GM23338 (cell line): ENCODE measurements around the gene CHCHD3. TPM values are rescaled to one million over a fixed set of nuclear protein-coding genes. Genes with fewer than 3 reads are reported as not detected.

Experiments
- ATAC-seq: fragments of 200-7000 bp; cut with Tn5 transposase; 3 replicates; pipeline ENCODE4 v1.9.1; 2020
- DNase-seq: peaks from one replicate; pipeline ENCODE4 v3.0.0-alpha.2; 2015; ENCODE audit warnings: low spot score
- H2AFZ ChIP-seq: fragments of 200-600 bp; sonication (generic); 2 replicates; pipeline ENCODE4 v1.8.0; 2016; ENCODE audit warnings: antibody characterized with exemption, mild to moderate bottlenecking, moderate library complexity
- H3F3A ChIP-seq: fragments of 200-600 bp; sonication (generic); replicated peaks from 2 replicates; pipeline ENCODE4 v1.8.0; 2017; ENCODE audit warnings: antibody characterized with exemption, mixed run types, low read depth
- H3K27ac ChIP-seq: fragments of 200-600 bp; sonication (generic); 2 replicates; pipeline ENCODE4 v1.6.1; 2016; ENCODE audit warnings: low read depth
- H3K27me3 ChIP-seq: fragments of 200-600 bp; sonication (generic); 2 replicates; pipeline ENCODE4 v1.8.0; 2016; ENCODE audit warnings: mild to moderate bottlenecking, mixed run types, moderate library complexity; ENCODE audit not compliant: insufficient read depth
- H3K36me3 ChIP-seq: fragments of 200-600 bp; sonication (generic); 2 replicates; pipeline ENCODE4 v1.8.0; 2016; ENCODE audit warnings: mild to moderate bottlenecking; ENCODE audit not compliant: insufficient read depth
- H3K4me1 ChIP-seq: fragments of 200-600 bp; sonication (generic); 2 replicates; pipeline ENCODE4 v1.8.0; 2016; ENCODE audit warnings: mild to moderate bottlenecking, moderate library complexity; ENCODE audit not compliant: insufficient read depth
- H3K4me2 ChIP-seq: fragments of 200-600 bp; sonication (generic); 2 replicates; pipeline ENCODE4 v1.7.1; 2017; ENCODE audit warnings: mixed run types
- H3K4me3 ChIP-seq: fragments of 200-600 bp; sonication (generic); 2 replicates; pipeline ENCODE4 v1.6.1; 2016; ENCODE audit warnings: mixed run types
- H3K79me2 ChIP-seq: fragments of 200-600 bp; sonication (generic); replicated peaks from 2 replicates; pipeline ENCODE4 v1.8.0; 2017; ENCODE audit warnings: mild to moderate bottlenecking; ENCODE audit not compliant: insufficient read depth
- H3K9me2 ChIP-seq: fragments of 200-600 bp; sonication (generic); 2 replicates; pipeline ENCODE4 v1.8.0; 2017; ENCODE audit not compliant: insufficient read depth
- H4K20me1 ChIP-seq: fragments of 200-600 bp; sonication (generic); replicated peaks from 2 replicates; pipeline ENCODE4 v1.8.0; 2017; ENCODE audit warnings: mild to moderate bottlenecking; ENCODE audit not compliant: insufficient read depth
- H3K27ac Mint-ChIP-seq: 2 replicates; pipeline ENCODE4 v1.8.0; 2020; ENCODE audit warnings: inconsistent platforms, mild to moderate bottlenecking, moderate library complexity, mixed read lengths
- H3K27me3 Mint-ChIP-seq: 3 replicates; pipeline ENCODE4 v1.8.0; 2022; ENCODE audit warnings: low read depth, mild to moderate bottlenecking, moderate library complexity, mixed read lengths, inconsistent platforms; ENCODE audit not compliant: insufficient read depth, poor library complexity
- H3K36me3 Mint-ChIP-seq: 3 replicates; pipeline ENCODE4 v1.8.0; 2021; ENCODE audit warnings: low read depth, mild to moderate bottlenecking, inconsistent platforms, moderate library complexity, mixed read lengths
- H3K4me1 Mint-ChIP-seq: 3 replicates; pipeline ENCODE4 v1.8.0; 2020; ENCODE audit warnings: mild to moderate bottlenecking, inconsistent platforms, mixed read lengths
- H3K4me3 Mint-ChIP-seq: 3 replicates; pipeline ENCODE4 v1.8.0; 2021; ENCODE audit warnings: moderate library complexity, mild to moderate bottlenecking, inconsistent platforms, mixed read lengths
- H3K9me3 Mint-ChIP-seq: 3 replicates; pipeline ENCODE4 v1.8.0; 2020; ENCODE audit warnings: moderate library complexity, mild to moderate bottlenecking, inconsistent platforms, mixed read lengths
- CREB1 ChIP-seq: fragments of 250-450 bp; sonication (Bioruptor Pico); IDR thresholded peaks from 2 replicates; pipeline ENCODE4 v1.5.0; 2020; ENCODE audit warnings: low read depth, mild to moderate bottlenecking, moderate library complexity
- CTCF ChIP-seq, 2 experiments: fragments of 200-600 bp in 1 of 2; sonication (generic) in 1 of 2; conservative IDR thresholded peaks; 2 replicates each; pipeline versions ENCODE4 v1.5.1 to v1.6.1; 2016 to 2017; ENCODE audit warnings: antibody characterized with exemption in 2 of 2, low read depth in 2 of 2, mild to moderate bottlenecking in 2 of 2, moderate library complexity in 1 of 2
- ETS1 ChIP-seq: IDR thresholded peaks from 2 replicates; pipeline ENCODE4 v1.6.1; 2016; ENCODE audit warnings: antibody characterized with exemption
- EZH2 ChIP-seq: fragments of 200-600 bp; sonication (generic); IDR thresholded peaks from one replicate; pipeline ENCODE4 v1.8.0; 2017; ENCODE audit warnings: antibody characterized with exemption, mild to moderate bottlenecking, low read depth; ENCODE audit not compliant: unreplicated experiment
- EZH2phosphoT487 ChIP-seq: fragments of 200-600 bp; sonication (generic); IDR thresholded peaks from one replicate; pipeline ENCODE4 v1.8.1; 2018; ENCODE audit warnings: antibody characterized with exemption; ENCODE audit not compliant: unreplicated experiment
- NANOG ChIP-seq: IDR thresholded peaks from 2 replicates; pipeline ENCODE4 v1.6.1; 2016; ENCODE audit warnings: antibody characterized with exemption, borderline replicate concordance
- POLR2AphosphoS5 ChIP-seq: IDR thresholded peaks from 2 replicates; pipeline ENCODE4 v1.6.1; 2016; ENCODE audit warnings: antibody characterized with exemption, low read depth
- REST ChIP-seq: IDR thresholded peaks from one replicate; pipeline ENCODE4 v1.6.1; 2018; ENCODE audit warnings: antibody characterized with exemption; ENCODE audit not compliant: unreplicated experiment
- STAT1 ChIP-seq: IDR thresholded peaks from one replicate; pipeline ENCODE4 v1.6.1; 2016; ENCODE audit warnings: antibody characterized with exemption; ENCODE audit not compliant: unreplicated experiment
- ZNF331 ChIP-seq: fragments of 250-450 bp; sonication (Bioruptor Pico); IDR thresholded peaks from 2 replicates; pipeline ENCODE4 v1.5.0; 2020; ENCODE audit warnings: low read depth, mild to moderate bottlenecking, moderate library complexity
- polyA plus RNA-seq: library from polyadenylated mRNA; unstranded; fragments of >200 nt; fragmentation: Nextera tagmentation; extraction: Ambion mirVana; gene quantifications from 2 replicates; pipeline ENCODE4 v1.2.1, GENCODE V29; 2016
- total RNA-seq: library from RNA; depleted of rRNA; stranded (reverse); fragments of >200 nt; shearing (Covaris generic); gene quantifications from 2 replicates; pipeline ENCODE4 v1.2.3, GENCODE V29; 2014

CHCHD3 gene
- total and polyA plus RNA-seq, 2 experiments from 2014 or later = 107 to 131 TPM

GRCh38 chr7:133061357-133061756 is 20.5 kb downstream of the CHCHD3 start (continued):
- TF ChIP-seq REST (no peak), CREB1 (CRISPR knock-in tag) (no peak), ZNF331 (no peak), CTCF (conservative IDR thresholded peaks at IDR 0.05; ENCODE audit: low read depth in 2 of 2) (no peak), ETS1 (no peak)

- Mint-ChIP-seq H3K27ac (no peak overlapping the region), H3K4me1 (peaks cover 29% of the 10 kb centered on the region), H3K27me3 (peaks cover 8% of the 10 kb centered on the region), H3K9me3 (no peaks in the 10 kb centered on the region), H3K4me3 (no peak overlapping the region), H3K36me3 (peaks cover 8% of the 10 kb centered on the region; the same call in 2 of the 3 replicates)
- Histone ChIP-seq H3K36me3 (no peaks in the 10 kb centered on the region), H3K4me1 (peaks cover 13% of the 10 kb centered on the region), H2AFZ (no peak overlapping the region), H3K27ac (no peak overlapping the region), H3F3A (no peaks in the 10 kb centered on the region), H3K4me2 (no peak overlapping the region), H3K27me3 (no peaks in the 10 kb centered on the region), H4K20me1 (peaks cover 64% of the 10 kb centered on the region), H3K4me3 (no peak overlapping the region), H3K9me2 (no peaks in the 10 kb centered on the region), H3K79me2 (peaks cover 98% of the 10 kb centered on the region)
- no peak for DNase-seq
- ATAC-seq = no peak
- TF ChIP-seq EZH2phosphoT487 (no peak), NANOG (no peak), ZNF331 (no peak), REST (no peak), STAT1 (no peak), CTCF (conservative IDR thresholded peaks at IDR 0.05; ENCODE audit: low read depth in 2 of 2) (no peak), POLR2AphosphoS5 (no peak), EZH2 (no peak)
Observed at GRCh38 chr7:133060004-133060403, 21.9 kb downstream of the CHCHD3 start.
